Pancreas (tissue), 10 donors: ENCODE results near the gene RBMS1. TPM values are rescaled to one million over a fixed set of nuclear protein-coding genes. Genes with fewer than 3 reads are reported as not detected.

Experiments used
- ATAC-seq, 4 donors: fragments of 200-7000 bp; cut with Tn5 transposase; one replicate each; pipeline versions ENCODE4 v1.8.0 to v1.9.1; 2020; ENCODE audit warnings: mild to moderate bottlenecking in 4 of 4, moderate library complexity in 4 of 4
- DNase-seq, 6 donors: peaks; one replicate each; pipeline ENCODE4 v3.0.0-alpha.2; 2020
- FAIRE-seq: peaks from 2 replicates; lab custom pipeline; 2012; peaks lifted over from hg19 to GRCh38; lab: Jason Lieb, UNC
- H3K27ac ChIP-seq, 4 donors: fragments of 200-600 bp; sonication (generic); 1 replicate in 3 of 4; 2 replicates in 1 of 4; pipeline versions ENCODE4 v1.5.0 to v1.8.0; 2020
- H3K27me3 ChIP-seq, 4 donors: fragments of 200-600 bp; one replicate each; pipeline ENCODE4 v1.8.0; 2021
- H3K36me3 ChIP-seq, 3 donors: fragments of 200-600 bp; sonication (generic) in 1 of 3; one replicate each; pipeline versions ENCODE4 v1.5.0 to v1.8.0; 2020 to 2021
- H3K4me1 ChIP-seq, 3 donors: fragments of 200-600 bp; one replicate each; pipeline ENCODE4 v1.8.0; 2021
- H3K4me3 ChIP-seq, 4 donors: fragments of 200-600 bp; sonication (generic) in 2 of 4; one replicate each; pipeline versions ENCODE4 v1.5.0 to v1.8.0; 2020 to 2021
- H3K9me3 ChIP-seq, 4 donors: fragments of 200-600 bp; one replicate each; pipeline ENCODE4 v1.8.0; 2021
- CTCF ChIP-seq, 4 donors: fragments of 200-600 bp; sonication (generic) in 3 of 4; IDR thresholded peaks; one replicate each; pipeline versions ENCODE4 v1.5.0 to v1.8.0; 2021; ENCODE audit warnings: antibody characterized with exemption in 4 of 4
- WGBS, 2 donors: extraction: QIAGEN DNeasy Blood & Tissue Kit; methylation state at CpG; one replicate each; pipeline ENCODE4 v1.1.7; 2013; 5-methylcytosine and 5-hydroxymethylcytosine counted together
- intact Hi-C, 3 donors: fragments of 100-400 bp; cut with DNase I; formaldehyde crosslinking; loops; one replicate each; pipeline versions ENCODE4 v1.11.1 to v1.14.2; 2022
- polyA plus RNA-seq, 2 donors: library from polyadenylated mRNA; stranded (reverse); fragments of 200-250 nt; gene quantifications; one replicate each; pipeline ENCODE4 v1.2.3, GENCODE V29; 2013
- total RNA-seq, 6 donors: library from RNA; stranded (reverse); fragmentation: NEBNext Ultra II Directional in 4 of 6; extraction: Animal tissue kit (Norgen Biotek cat#: 25700) in 4 of 6; gene quantifications; one replicate each; pipeline versions ENCODE4 v1.2.1 to v1.2.4, GENCODE V29; 2021 to 2023
- donor health status: healthy with polysubstance abuse.
- donor health status: DM: no; HTN: no; CAD: no; lungs with moderate emphysema.
- donor health status: DM: no; HTN: no; CAD: no.
- donor health status: control.
- donor health status: control.
- donor health status: Bipolar disorder and iron deficiency.
- donor health status: DM: yes; HTN: yes; CAD: no.
- donor health status: DM: no; HTN: no; CAD: no.
- donor health status: DM: no; HTN: no; CAD: no.
- donor health status: DM: yes; HTN: yes; CAD: no.

The RBMS1 gene
- total and polyA plus RNA-seq, 8 donors = 6.3 to 26.1 (median 8.7) TPM

GRCh38 chr2:160494201-160494644 is 616 bp upstream of the RBMS1 start:
- H3K27ac ChIP-seq = peak overlapping the region in 1 of 4 donors; percentile 92
- H3K9me3 ChIP-seq = no peaks in the 10 kb centered on the region
- H3K27me3 ChIP-seq = no peaks in the 10 kb centered on the region
- H3K4me3 ChIP-seq = peak overlapping the region; percentile 66 to 82 (median 82)
- H3K36me3 ChIP-seq = no peaks in the 10 kb centered on the region
- no peak for TF ChIP-seq CTCF (IDR thresholded peaks at IDR 0.05)
- intact Hi-C loops = no loop called here
- H3K4me1 ChIP-seq = no peaks in the 10 kb centered on the region
- WGBS, 2 donors = 8 to 12% methylated on average over 8 of the region's 8 CpGs
- DNase-seq = no peak
- FAIRE-seq = no peak
- peak in 1 of 4 donors; percentile 1 for ATAC-seq

- Histone ChIP-seq H3K27me3 (no peaks in the 10 kb centered on the region), H3K9me3 (no peaks in the 10 kb centered on the region), H3K4me1 (no peaks in the 10 kb centered on the region), H3K27ac (peak overlapping the region; percentile 51 to 92 (median 82)), H3K36me3 (no peaks in the 10 kb centered on the region), H3K4me3 (peak overlapping the region; percentile 66 to 82 (median 82))
- FAIRE-seq = no peak
- TF ChIP-seq CTCF (IDR thresholded peaks at IDR 0.05) = no peak
- 0 to 1% methylated on average over 44 to 66 of the region's 66 CpGs for WGBS, 2 donors
- ATAC-seq = peak; percentile 84 to 88 (median 85)
- intact Hi-C loops = no loop called here
- peak; percentile 44 to 87 (median 64) for DNase-seq
Observed at GRCh38 chr2:160492401-160493226, 993 bp downstream of the RBMS1 start.

DNA sequence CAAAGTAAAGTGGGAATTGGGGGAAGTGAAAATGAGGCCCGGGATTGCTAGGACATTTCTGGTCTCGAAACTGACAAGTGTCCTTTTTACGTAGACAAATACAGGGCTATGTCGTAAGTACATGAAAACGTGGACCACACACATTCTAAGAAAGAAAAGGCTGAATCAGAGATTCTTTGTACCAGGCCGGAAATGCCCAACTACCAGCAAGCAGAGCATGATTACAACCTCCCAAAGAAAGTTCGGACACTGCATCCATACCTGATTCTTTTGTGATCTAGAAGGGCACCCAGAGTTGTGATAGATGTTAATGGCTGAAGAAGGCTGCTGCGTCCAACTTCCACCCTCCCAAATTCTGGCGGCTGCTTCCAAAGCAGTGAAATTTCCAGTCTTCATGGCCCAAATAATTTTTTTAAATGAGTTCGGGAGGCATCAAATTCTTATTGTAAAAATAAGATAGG is 1.7 kb downstream of the RBMS1 start:
- FAIRE-seq (no peak), DNase-seq (no peak), ATAC-seq (peak in 1 of 4 donors; percentile 9)
- intact Hi-C loops = no loop called here
- Histone ChIP-seq H3K27ac (peak overlapping the region in 3 of 4 donors; percentile 81 to 92 (median 84)), H3K27me3 (no peaks in the 10 kb centered on the region), H3K36me3 (no peaks in the 10 kb centered on the region), H3K9me3 (no peaks in the 10 kb centered on the region), H3K4me1 (no peaks in the 10 kb centered on the region), H3K4me3 (peak overlapping the region; percentile 66 to 82 (median 82))
- TF ChIP-seq CTCF (IDR thresholded peaks at IDR 0.05) = no peak
- 34 to 39% methylated on average over 10 of the region's 10 CpGs for WGBS, 2 donors

- H3K4me1 ChIP-seq = no peaks in the 10 kb centered on the region
- peak overlapping the region in 1 of 4 donors; percentile 21 for H3K4me3 ChIP-seq
- intact Hi-C loops = no loop called here
- H3K36me3 ChIP-seq = no peaks in the 10 kb centered on the region
- ATAC-seq = no peak
- no peak for FAIRE-seq
- no peaks in the 10 kb centered on the region for H3K9me3 ChIP-seq
- no peak overlapping the region for H3K27ac ChIP-seq
- H3K27me3 ChIP-seq = no peaks in the 10 kb centered on the region
- TF ChIP-seq CTCF (IDR thresholded peaks at IDR 0.05) = no peak
- no peak for DNase-seq
- 80 to 83% methylated on average over 8 of the region's 8 CpGs for WGBS, 2 donors
Observed at GRCh38 chr2:160490733-160491685, 2.6 kb downstream of the RBMS1 start.
